ENCODE measurements around the gene ARGLU1. TPM values are rescaled to one million over a fixed set of nuclear protein-coding genes. Genes with fewer than 3 reads are reported as not detected.
A peak's percentile ranks its signal among the peaks of the same experiment; 100 is the strongest.

ARGLU1 gene, protein sequence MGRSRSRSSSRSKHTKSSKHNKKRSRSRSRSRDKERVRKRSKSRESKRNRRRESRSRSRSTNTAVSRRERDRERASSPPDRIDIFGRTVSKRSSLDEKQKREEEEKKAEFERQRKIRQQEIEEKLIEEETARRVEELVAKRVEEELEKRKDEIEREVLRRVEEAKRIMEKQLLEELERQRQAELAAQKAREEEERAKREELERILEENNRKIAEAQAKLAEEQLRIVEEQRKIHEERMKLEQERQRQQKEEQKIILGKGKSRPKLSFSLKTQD
- total RNA-seq (100 to 1,000 TPM; 108 to 142 TPM), polyA plus RNA-seq (100 to 1,000 TPM in 1 of 2 donors, 10 to 100 TPM in 1; 23.2 to 178 TPM)
- long read RNA-seq, donor 1, full-length matches to known transcripts = 86 of 126 reads
- long read RNA-seq, donor 1, partial matches to known transcripts = 24 of 126 reads
- long read RNA-seq, donor 1, other reads (novel, unspliced or antisense) = 16 of 126 reads
- long read RNA-seq, donor 2, full-length matches to known transcripts = 75 of 115 reads
- long read RNA-seq, donor 2, partial matches to known transcripts = 37 of 115 reads
- long read RNA-seq, donor 2, other reads (novel, unspliced or antisense) = 3 of 115 reads

GRCh38 chr13:106567474-106568298 is at the start of gene ARGLU1:
Gene ARGLU1, minus strand, starts transcription at chr13:106568137. Its CDS starts 218 bp downstream, at chr13:106567919.
- 0 to 1% methylated on average over 106 to 108 of the region's 108 CpGs for WGBS, 2 donors

DNA sequence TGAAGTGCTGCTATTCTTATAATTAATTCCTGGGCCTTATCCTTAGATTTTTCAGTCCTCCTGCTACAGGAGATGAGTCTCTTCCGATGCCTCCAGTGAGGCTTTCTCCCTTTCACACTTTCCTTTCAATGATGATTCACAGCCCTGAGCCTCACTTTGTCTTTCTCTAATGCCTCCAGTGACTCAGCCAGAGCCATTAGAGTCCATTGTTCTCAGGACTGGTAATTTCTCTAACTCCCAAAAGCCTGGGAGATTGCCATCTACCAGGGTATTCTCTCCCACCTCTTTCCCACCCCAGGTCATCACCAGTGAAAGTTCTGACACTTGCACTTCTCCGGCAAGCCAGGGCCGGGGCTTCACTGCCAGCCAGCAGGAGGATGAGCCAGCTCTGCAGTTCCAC is 49.6 kb upstream of the ARGLU1 start:
- Histone ChIP-seq H3K36me3 (ENCODE audit: control insufficient read depth in 1 of 2, insufficient read depth in 2 of 2, low read length in 1 of 2) (no peaks in the 10 kb centered on the region), H3K4me1 (ENCODE audit: control insufficient read depth in 1 of 2, insufficient read depth in 2 of 2, low read length in 2 of 2) (no peaks in the 10 kb centered on the region), H3K27me3 (ENCODE audit: control insufficient read depth in 1 of 2, insufficient read depth in 2 of 2, low read length in 1 of 2) (no peaks in the 10 kb centered on the region), H3K9me3 (ENCODE audit: control insufficient read depth, low read length) (no peaks in the 10 kb centered on the region), H3K4me3 (ENCODE audit: low read length in 2 of 2) (no peak overlapping the region), H3K27ac (ENCODE audit: low read depth in 1 of 2, low read length in 2 of 2) (no peak overlapping the region)
- intact Hi-C loops (cut with DNase I) = loop anchor here in 1 of 2 donors (10.0 kb wide), 1 partner anchor 507 kb away; no protein-coding TSS in a partner anchor
- WGBS, 2 donors = 95% methylated on average over 3 of the region's 3 CpGs
- DNase-seq (no peak), ATAC-seq (ENCODE audit: low FRiP score) (no peak)

More at GRCh38 chr13:106567474-106568298, at the start of gene ARGLU1:
- Histone ChIP-seq H3K36me3 (ENCODE audit: control insufficient read depth in 1 of 2, insufficient read depth in 2 of 2, low read length in 1 of 2) (no peaks in the 10 kb centered on the region), H3K4me1 (ENCODE audit: control insufficient read depth in 1 of 2, insufficient read depth in 2 of 2, low read length in 2 of 2) (peaks cover 0 to 12% of the 10 kb centered on the region in 2 donors), H3K27me3 (ENCODE audit: control insufficient read depth in 1 of 2, insufficient read depth in 2 of 2, low read length in 1 of 2) (no peaks in the 10 kb centered on the region), H3K27ac (ENCODE audit: low read depth in 1 of 2, low read length in 2 of 2) (peak within 1 kb of the TSS; percentile 58 to 93), H3K4me3 (ENCODE audit: low read length in 2 of 2) (peak within 1 kb of the TSS; percentile 88 to 90), H3K9me3 (ENCODE audit: control insufficient read depth, low read length) (no peaks in the 10 kb centered on the region)
- ATAC-seq (ENCODE audit: low FRiP score) (peak; percentile 98), DNase-seq (peak; percentile 96 to 99)
- intact Hi-C loops (cut with DNase I) = loop anchor here (5.0 to 10.0 kb wide), 4 partner anchors 35 to 467 kb away; no protein-coding TSS in a partner anchor

GRCh38 chr13:106616729-106617128 is 48.8 kb upstream of the ARGLU1 start:
- no peaks in the 10 kb centered on the region for H3K36me3 ChIP-seq (ENCODE audit: control insufficient read depth in 1 of 2, insufficient read depth in 2 of 2, low read length in 1 of 2)
- 95 to 99% methylated on average over 3 of the region's 3 CpGs for WGBS, 2 donors
- H3K9me3 ChIP-seq (ENCODE audit: control insufficient read depth, low read length) = no peaks in the 10 kb centered on the region
- H3K4me1 ChIP-seq (ENCODE audit: control insufficient read depth in 1 of 2, insufficient read depth in 2 of 2, low read length in 2 of 2) = no peaks in the 10 kb centered on the region
- no peak overlapping the region for H3K4me3 ChIP-seq (ENCODE audit: low read length in 2 of 2)
- no peaks in the 10 kb centered on the region for H3K27me3 ChIP-seq (ENCODE audit: control insufficient read depth in 1 of 2, insufficient read depth in 2 of 2, low read length in 1 of 2)
- DNase-seq (no peak), ATAC-seq (ENCODE audit: low FRiP score) (no peak)
- intact Hi-C loops (cut with DNase I) = loop anchor here in 1 of 2 donors (10.0 kb wide), 1 partner anchor 508 kb away; no protein-coding TSS in a partner anchor
- H3K27ac ChIP-seq (ENCODE audit: low read depth in 1 of 2, low read length in 2 of 2) = no peak overlapping the region

DNA sequence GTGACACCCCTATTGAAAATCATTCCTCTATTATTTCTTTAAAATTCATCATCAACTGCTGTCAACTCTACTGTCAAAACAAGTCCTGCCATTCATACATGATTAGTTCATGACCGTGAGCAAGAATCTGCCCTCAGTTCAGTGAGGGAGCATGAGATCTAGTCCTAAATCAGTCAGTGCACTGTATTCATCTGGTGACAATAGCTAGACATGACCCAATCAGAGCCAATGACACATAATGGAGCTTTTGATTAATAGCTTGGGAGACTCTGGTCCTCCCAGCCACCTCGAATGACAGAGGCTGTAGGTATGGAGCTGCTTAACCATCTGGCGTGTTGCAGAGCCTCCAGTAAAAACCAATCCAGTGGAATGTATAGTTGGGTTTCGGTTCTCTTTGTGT is 46.9 kb upstream of the ARGLU1 start:
- WGBS, 2 donors = 95 to 96% methylated on average over 4 of the region's 4 CpGs
- no peak overlapping the region for H3K4me3 ChIP-seq (ENCODE audit: low read length in 2 of 2)
- no peaks in the 10 kb centered on the region for H3K4me1 ChIP-seq (ENCODE audit: control insufficient read depth in 1 of 2, insufficient read depth in 2 of 2, low read length in 2 of 2)
- intact Hi-C loops (cut with DNase I) = loop anchor here in 1 of 2 donors (10.0 kb wide), 1 partner anchor 510 kb away; no protein-coding TSS in a partner anchor
- no peaks in the 10 kb centered on the region for H3K27me3 ChIP-seq (ENCODE audit: control insufficient read depth in 1 of 2, insufficient read depth in 2 of 2, low read length in 1 of 2)
- H3K36me3 ChIP-seq (ENCODE audit: control insufficient read depth in 1 of 2, insufficient read depth in 2 of 2, low read length in 1 of 2) = no peaks in the 10 kb centered on the region
- DNase-seq (no peak), ATAC-seq (ENCODE audit: low FRiP score) (no peak)
- no peak overlapping the region for H3K27ac ChIP-seq (ENCODE audit: low read depth in 1 of 2, low read length in 2 of 2)
- no peaks in the 10 kb centered on the region for H3K9me3 ChIP-seq (ENCODE audit: control insufficient read depth, low read length)

- H3K4me1 ChIP-seq (ENCODE audit: control insufficient read depth in 1 of 2, insufficient read depth in 2 of 2, low read length in 2 of 2) = no peaks in the 10 kb centered on the region
- no peak overlapping the region for H3K27ac ChIP-seq (ENCODE audit: low read depth in 1 of 2, low read length in 2 of 2)
- H3K27me3 ChIP-seq (ENCODE audit: control insufficient read depth in 1 of 2, insufficient read depth in 2 of 2, low read length in 1 of 2) = no peaks in the 10 kb centered on the region
- H3K9me3 ChIP-seq (ENCODE audit: control insufficient read depth, low read length) = no peaks in the 10 kb centered on the region
- no peak overlapping the region for H3K4me3 ChIP-seq (ENCODE audit: low read length in 2 of 2)
- DNase-seq = peak; percentile 63 to 80
- intact Hi-C loops (cut with DNase I) = loop anchor here in 1 of 2 donors (10.0 kb wide), 1 partner anchor 512 kb away; no protein-coding TSS in a partner anchor
- peak; percentile 52 for ATAC-seq (ENCODE audit: low FRiP score)
- no peaks in the 10 kb centered on the region for H3K36me3 ChIP-seq (ENCODE audit: control insufficient read depth in 1 of 2, insufficient read depth in 2 of 2, low read length in 1 of 2)
- WGBS, 2 donors = 18 to 22% methylated on average over 1 of the region's 1 CpG
These were observed 44.8 kb upstream of the ARGLU1 start for GRCh38 chr13:106612688-106613087.

DNA sequence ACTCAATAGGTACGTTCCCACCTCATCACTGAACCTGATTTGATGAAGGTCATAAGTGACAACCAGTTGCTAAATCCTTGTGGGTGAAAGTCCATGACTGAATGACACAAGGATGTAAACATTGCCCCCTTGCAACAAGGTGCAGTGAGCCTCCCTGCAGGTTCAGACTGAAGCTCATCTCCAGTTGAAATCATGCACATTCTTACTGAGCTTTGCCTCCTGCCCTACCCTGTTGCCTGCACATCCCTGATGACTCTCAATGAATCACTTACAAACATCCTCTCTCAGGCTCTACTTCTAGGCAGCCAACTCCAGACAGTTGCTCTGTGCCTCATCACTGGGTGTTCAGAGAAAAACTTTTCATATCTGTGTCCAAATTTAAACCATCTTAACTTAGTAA is 42.5 kb upstream of the ARGLU1 start:
- Histone ChIP-seq H3K4me1 (ENCODE audit: control insufficient read depth in 1 of 2, insufficient read depth in 2 of 2, low read length in 2 of 2) (no peaks in the 10 kb centered on the region), H3K27me3 (ENCODE audit: control insufficient read depth in 1 of 2, insufficient read depth in 2 of 2, low read length in 1 of 2) (no peaks in the 10 kb centered on the region), H3K9me3 (ENCODE audit: control insufficient read depth, low read length) (no peaks in the 10 kb centered on the region), H3K4me3 (ENCODE audit: low read length in 2 of 2) (no peak overlapping the region), H3K27ac (ENCODE audit: low read depth in 1 of 2, low read length in 2 of 2) (no peak overlapping the region), H3K36me3 (ENCODE audit: control insufficient read depth in 1 of 2, insufficient read depth in 2 of 2, low read length in 1 of 2) (no peaks in the 10 kb centered on the region)
- 0 to 96% methylated on average over 1 of the region's 1 CpG for WGBS, 2 donors
- ATAC-seq (ENCODE audit: low FRiP score) (no peak), DNase-seq (no peak)
- intact Hi-C loops (cut with DNase I) = loop anchor here in 1 of 2 donors (10.0 kb wide), 1 partner anchor 514 kb away; no protein-coding TSS in a partner anchor

DNA sequence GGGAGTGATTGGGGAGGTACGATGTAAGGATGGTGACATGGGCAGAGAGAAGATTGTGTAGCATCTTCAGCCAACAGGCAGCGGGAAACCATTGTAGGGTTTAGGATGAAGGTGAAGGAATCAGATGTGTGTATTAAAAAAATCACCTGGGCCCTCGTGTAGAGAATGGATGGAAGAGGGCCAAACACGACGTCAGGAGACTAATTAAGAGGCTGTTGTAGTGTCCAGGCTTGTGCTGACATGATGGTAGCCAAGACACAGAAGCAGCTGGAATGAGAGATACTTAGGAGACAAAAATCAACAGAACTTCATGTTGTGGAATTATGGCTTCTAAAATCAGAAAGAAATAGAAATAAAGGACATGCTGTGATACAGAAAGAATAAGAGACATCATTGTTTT is 41.2 kb upstream of the ARGLU1 start:
- no peak for ATAC-seq (ENCODE audit: low FRiP score)
- intact Hi-C loops (cut with DNase I) = no loop called here
- 72 to 76% methylated on average over 5 of the region's 5 CpGs for WGBS, 2 donors

DNA sequence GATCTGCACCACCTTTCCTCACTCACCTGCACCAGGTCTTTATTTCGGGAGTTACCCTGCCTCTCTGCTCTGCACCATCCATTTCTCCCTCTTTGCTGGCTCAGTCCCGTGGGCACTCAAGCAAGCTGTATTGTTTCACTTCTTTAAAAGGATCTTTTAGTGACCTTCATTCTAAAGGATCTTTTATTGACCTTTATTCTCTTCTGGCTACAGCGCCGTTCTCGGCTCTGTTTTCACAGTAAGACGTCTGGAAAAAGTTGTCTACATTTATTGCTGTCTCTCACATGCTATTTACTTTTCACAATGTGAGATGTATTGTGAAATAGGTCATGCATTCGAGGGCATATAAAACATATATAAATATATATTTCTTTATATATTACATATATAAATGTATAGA is 35.6 kb upstream of the ARGLU1 start:
- H3K27me3 ChIP-seq (ENCODE audit: control insufficient read depth in 1 of 2, insufficient read depth in 2 of 2, low read length in 1 of 2) = no peaks in the 10 kb centered on the region
- no peak overlapping the region for H3K27ac ChIP-seq (ENCODE audit: low read depth in 1 of 2, low read length in 2 of 2)
- intact Hi-C loops (cut with DNase I) = loop anchor here in 1 of 2 donors (5.0 kb wide), 1 partner anchor 36 kb away; the partner anchor contains the start of gene ARGLU1
- DNase-seq (no peak), ATAC-seq (ENCODE audit: low FRiP score) (no peak)
- H3K4me1 ChIP-seq (ENCODE audit: control insufficient read depth in 1 of 2, insufficient read depth in 2 of 2, low read length in 2 of 2) = peaks cover 0 to 5% of the 10 kb centered on the region in 2 donors
- no peak overlapping the region for H3K4me3 ChIP-seq (ENCODE audit: low read length in 2 of 2)
- H3K36me3 ChIP-seq (ENCODE audit: control insufficient read depth in 1 of 2, insufficient read depth in 2 of 2, low read length in 1 of 2) = no peaks in the 10 kb centered on the region
- 55 to 56% methylated on average over 7 of the region's 7 CpGs for WGBS, 2 donors
- H3K9me3 ChIP-seq (ENCODE audit: control insufficient read depth, low read length) = no peaks in the 10 kb centered on the region

More for the DNA sequence above, 41.2 kb upstream of the ARGLU1 start:
- no peaks in the 10 kb centered on the region for H3K9me3 ChIP-seq (ENCODE audit: control insufficient read depth, low read length)
- H3K4me1 ChIP-seq (ENCODE audit: control insufficient read depth in 1 of 2, insufficient read depth in 2 of 2, low read length in 2 of 2) = no peaks in the 10 kb centered on the region
- DNase-seq = no peak
- no peaks in the 10 kb centered on the region for H3K27me3 ChIP-seq (ENCODE audit: control insufficient read depth in 1 of 2, insufficient read depth in 2 of 2, low read length in 1 of 2)
- no peak overlapping the region for H3K27ac ChIP-seq (ENCODE audit: low read depth in 1 of 2, low read length in 2 of 2)
- no peak overlapping the region for H3K4me3 ChIP-seq (ENCODE audit: low read length in 2 of 2)
- no peaks in the 10 kb centered on the region for H3K36me3 ChIP-seq (ENCODE audit: control insufficient read depth in 1 of 2, insufficient read depth in 2 of 2, low read length in 1 of 2)

Data from aorta (tissue), 5 donors.